Activated CD4-positive, CD25-positive, alpha-beta regulatory T cell treated with anti-CD3 and anti-CD28 coated beads, Interleukin-2, amount 50 U/mL, for 24 hours (primary cell): ENCODE data around the gene KCNK3.
"Not testable (repeated sequence)": the region's sequence is repeated elsewhere in the genome, so short reads cannot be mapped to it uniquely, and the experiment has no call there.

Source experiments
- ATAC-seq, 2 donors: fragments of 150-1000 bp; cut with Tn5 transposase; one replicate each; pipeline ENCODE4 v1.10.0; 2021; ENCODE audit warnings: mild to moderate bottlenecking in 1 of 2, moderate library complexity in 1 of 2

KCNK3 gene

DNA sequence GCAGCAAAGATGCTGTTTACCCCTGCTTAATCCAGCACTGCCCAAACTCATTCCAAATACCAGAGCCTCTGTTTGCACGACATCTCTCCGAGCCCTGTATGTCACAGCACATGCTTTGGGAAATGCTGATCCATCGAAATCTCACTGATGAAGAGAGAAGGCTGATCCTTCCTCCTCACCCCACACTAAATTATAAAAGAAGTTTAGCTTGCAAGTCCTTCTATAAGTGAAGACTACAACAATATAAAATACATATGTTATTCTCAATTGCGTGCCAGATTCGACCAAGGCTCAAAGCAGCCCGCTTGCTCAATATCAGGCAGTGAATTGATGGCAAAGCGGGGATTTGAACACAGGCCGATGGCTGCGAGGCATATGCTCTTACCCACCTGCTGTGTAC, 40.9 kb downstream of the KCNK3 start:
- no peak for ATAC-seq

DNA sequence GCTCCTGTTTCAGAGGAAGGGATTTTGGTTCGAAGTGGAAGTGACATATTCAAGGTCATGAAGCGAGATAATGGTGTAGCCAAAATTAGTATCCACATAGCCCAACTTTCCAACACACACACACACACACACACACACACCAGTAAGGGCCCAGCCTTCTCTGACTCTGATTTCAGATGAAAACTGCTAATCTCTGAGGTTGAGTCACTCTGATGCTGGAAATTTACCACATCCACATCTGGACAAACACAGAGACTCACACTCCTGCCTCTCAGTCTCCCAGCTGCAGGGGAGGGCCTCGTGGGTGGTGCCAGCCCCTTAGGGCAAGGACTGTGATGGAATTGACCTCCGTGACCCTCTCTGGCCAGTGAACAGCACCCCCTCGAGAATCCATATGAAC, 42.6 kb downstream of the KCNK3 start:
- no peak for ATAC-seq

DNA sequence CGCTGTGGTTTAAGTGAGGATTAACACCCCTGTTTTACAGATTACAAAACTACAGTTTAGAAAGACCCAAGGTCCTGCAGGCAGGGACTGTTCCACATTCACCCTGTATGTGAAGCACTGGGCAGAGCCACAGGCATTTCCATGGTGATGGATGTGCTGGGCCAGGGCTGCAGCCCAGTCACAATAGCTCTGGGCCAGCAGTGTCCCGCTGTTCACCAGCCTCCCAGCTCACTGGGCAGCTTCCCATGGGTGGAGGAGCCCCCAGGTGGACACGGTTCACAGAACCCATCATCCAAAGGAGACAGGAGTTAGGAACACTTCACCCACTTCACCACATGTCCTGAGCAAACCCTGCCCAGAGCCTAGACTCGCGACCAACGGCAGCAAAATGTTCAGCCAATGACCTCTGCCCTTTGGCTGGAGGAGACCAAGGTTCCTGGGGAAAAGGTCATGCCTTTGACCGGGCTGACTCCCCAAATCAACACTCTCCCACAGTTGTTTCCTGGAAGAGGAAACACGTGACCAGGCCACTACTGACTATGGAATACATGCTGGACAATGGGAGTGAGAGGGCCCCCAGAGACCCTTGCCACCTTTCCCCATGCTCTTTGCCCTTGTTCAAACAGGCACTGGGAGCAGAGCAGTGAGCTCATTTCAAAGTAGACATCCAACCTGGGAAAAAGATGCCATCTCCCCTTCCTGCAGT, 43.5 kb downstream of the KCNK3 start:
- no peak for ATAC-seq

DNA sequence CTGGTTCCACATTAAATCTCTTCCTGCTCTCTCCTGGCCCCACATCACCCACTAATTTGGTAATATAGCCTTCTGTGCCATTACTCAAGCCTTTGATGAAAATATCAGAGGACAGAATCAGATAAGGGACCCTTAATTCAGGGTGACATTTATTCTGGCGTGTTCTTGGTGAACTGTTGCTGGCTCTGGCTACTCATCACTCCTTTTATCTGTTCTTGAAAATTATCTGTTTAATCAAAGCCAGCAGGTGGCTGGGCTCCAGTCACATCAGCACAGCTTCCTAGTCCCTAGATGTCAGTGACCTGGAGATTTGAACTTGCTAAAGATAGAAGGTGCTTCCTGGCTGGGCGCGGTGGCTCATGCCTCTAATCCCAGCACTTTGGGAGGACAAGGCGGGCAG, 44.7 kb downstream of the KCNK3 start:
- ATAC-seq = no peak

DNA sequence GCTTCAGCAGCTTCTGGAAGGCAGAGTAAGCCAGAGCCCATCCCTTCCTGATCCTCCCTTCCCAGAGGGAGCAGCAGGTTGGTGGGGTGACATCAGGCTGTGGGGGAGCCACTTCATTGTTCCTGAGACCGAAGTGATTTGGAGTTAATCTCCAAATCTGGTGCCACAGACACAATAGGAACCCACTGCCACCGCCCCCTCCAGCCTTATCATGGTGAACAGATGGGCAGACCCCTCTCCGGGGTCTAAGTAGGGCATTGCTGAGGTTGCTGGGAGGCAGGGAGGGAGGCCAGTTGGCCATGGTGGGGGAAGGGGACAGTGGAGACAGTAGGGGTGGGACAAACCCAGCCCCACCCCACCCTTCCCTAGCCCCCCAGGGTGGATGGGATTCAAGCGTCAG, 46.0 kb downstream of the KCNK3 start:
- no peak for ATAC-seq

DNA sequence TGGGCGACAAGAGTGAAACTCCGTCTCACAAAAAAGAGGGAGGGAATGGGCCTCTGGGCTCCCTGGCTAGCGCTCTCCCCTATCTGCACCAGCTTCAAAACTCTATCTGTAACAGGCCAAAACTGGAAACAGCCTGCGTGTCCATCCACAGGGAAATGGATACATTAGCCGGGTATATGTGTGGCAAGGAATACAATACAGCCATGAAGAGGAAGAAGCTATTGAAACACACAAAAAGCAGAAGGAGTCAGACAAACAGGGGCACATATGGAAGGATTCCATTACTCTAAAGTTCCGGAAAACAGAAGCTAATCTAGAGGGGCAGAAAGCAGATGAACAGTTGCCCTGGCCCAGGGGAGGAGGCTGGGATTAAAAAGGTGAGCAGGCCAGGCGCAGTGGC, 47.0 kb downstream of the KCNK3 start:
- no peak for ATAC-seq

DNA sequence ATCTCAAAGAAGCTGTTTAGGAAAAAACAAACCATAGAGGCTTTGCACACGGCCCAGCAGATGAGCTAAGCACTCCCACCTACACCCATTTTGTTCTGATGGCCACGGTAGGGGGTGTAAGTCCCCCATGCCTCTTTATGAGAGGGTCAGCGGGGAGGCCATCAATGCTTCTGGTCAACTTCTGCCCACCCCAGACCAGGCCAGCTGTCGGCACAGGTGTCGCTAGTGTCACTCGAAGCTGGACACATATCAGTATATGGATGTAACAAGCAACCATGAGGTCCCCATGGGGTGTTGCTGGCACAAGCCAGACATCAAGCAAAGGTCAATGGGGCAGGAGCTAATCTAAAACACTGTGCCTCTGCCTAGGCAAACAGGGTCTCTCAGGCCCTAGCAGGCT, 47.8 kb downstream of the KCNK3 start:
- ATAC-seq = no peak

DNA sequence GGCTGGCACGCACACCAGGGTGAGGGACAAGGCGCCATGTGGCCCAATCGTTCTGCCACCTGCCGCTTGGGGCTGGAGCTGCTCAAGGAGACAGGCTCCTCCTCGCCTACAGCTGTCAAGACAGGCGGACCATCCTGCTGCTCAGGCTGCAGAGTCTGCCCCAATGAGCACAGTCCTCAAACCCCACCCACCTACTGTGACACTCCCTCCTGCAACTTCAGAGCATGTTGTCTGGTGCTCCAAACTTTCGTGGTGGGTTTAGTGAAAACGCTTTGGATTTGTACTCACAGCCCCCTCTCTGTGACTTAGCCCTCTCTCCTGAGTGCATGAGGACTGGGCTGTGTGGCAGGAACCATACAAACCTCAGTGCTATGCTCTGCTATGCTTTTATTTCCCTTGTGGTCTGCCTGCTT, 48.4 kb downstream of the KCNK3 start:
- peak; percentile 46 to 53 for ATAC-seq

DNA sequence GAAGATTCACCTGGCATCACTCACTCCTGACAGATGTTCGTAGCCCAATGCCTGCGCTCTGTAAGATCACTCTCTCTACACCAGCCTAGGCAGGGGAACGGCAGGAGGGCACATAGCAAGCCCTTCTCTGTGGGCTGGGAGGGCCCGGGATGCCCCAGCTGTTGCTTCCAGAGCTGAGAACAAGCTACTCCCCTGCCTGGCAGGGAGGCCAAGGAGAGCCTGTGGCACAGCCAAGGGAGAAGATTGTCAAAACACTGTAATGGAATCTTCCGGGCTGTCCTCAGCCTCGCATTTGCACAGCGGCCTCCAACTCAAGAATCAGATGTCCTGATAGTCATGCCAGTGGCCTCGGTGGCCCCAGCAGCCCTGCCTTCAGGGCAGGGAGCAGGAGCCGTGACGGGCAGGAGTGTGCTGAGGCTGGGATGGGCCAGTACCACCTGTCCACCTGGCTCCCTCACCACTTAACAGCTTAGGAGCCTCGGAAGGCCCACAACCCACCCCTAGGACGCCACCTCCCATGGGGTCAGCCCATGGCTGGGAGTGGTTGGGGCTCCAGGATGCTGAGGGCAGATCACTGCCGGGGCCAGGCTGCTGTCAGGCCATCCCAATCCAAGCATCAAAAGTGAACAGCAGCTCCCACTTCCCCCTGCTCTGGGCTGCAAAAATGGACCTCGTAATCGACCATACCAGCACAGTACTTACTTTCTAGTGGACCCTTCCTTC, 49.7 kb downstream of the KCNK3 start:
- ATAC-seq = no peak

DNA sequence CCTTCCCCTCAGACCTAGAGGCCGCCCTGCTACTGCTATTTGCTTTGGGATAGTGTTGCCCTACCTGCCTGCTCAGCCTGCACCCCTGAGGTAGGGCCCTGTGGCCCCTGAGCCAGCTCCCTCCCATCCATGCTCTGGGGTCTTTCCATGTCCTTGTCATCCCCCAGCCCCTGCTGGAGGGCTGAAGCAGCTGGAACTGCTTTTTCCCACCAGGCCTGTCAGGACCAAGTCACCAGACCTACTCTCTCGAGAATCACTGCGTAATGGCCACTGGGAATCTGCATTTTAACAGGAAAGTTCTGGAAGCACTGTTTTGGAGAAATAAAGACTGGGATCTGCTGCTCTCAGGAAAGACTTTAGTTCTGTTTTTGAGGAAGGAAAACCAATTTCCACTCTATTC, 51.3 kb downstream of the KCNK3 start:
- ATAC-seq = no peak

DNA sequence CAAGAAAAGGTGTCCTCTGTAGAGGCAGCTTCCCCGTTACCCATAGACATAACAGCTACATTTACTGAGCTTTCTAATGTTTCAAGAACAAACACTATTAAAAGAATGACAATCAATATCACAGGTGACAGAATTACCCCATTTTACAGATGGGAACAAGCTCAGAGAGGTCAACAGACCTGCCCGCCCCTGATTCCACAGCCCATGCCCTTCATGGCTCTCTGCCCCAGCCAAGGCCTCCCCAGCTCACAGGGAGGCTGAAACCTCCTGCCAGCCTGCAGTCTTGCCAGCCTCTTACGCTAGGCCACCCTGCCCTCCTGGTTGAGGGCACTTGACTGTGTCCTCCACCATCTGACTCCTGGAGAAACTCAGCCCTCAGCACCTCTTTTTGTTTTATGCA, 52.4 kb downstream of the KCNK3 start:
- no peak for ATAC-seq

DNA sequence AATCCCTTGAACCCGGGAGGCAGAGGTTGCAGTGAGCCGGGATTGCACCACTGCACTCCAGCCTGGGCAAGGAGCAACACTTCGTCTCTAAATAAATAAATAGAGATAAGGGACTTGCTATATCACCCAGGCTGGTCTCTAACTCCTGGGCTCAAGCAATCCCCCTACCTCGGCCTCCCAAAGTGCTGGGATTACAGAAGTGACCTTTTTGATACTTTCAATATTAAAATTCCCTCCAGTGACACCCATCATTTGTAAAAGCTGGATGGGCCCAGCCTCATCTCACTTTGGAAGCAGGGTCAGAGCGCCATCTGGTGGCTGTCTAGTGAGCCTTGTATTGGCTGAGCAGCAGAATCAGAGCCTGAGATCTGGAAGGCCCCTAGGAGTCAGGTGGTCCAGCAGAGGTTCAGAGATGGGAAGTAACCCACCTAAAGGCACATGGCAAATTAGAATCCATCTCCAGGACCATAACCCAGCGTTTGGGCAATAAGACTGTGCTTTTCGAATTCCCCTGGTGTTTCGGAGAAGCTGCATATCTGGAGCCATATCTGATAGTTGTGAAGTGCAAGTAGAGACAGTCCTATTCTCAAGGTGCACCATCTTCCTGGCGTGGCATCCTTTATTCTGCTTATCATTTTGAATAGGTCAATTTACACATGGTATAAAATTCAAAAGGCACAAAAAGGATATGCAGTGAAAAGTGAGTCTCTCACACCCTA, 53.2 kb downstream of the KCNK3 start:
- peak; percentile 70 to 73 for ATAC-seq

DNA sequence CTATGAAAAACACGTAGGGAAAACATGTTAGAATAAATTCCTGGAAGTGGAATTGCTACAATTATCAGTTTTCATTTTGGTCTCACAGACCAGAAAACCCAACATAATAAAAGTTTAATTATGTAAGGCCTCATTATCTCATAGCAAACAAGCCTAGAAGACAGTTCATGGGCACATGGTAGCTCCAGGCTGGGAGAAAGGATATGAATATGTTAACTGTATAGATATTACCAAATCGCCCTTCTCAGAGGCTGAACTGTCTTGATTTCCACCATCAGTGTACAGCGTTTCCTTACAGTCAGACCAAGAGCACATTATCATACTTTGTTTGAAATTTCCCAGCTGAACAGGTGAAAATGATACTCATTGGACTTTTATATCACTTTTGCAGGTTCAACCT, 54.4 kb downstream of the KCNK3 start:
- no peak for ATAC-seq

DNA sequence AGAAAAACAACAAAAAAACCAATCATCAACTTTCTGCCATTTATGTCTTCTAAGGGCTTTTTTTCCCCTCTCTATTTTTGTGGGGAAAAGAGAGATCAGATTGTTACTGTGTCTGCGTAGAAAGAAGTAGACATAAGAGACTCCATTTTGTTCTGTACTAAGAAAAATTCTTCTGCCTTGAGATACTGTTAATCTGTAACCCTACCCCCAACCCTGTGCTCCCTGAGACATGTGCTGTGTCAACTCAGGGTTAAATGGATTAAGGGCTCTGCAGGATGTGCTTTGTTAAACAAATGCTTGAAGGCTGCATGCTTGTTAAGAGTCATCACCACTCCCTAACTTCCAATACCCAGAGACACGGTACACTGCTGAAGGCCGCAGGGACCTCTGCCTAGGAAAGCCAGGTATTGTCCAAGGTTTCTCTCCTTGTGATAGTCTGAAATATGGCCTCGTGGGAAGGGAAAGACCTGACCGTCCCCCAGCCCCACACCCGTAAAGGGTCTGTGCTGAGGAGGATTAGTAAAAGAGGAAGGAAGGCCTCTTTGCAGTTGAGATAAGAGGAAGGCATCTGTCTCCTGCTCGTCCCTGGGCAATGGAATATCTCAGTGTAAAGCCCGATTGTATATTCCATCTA, 57.4 kb downstream of the KCNK3 start:
- ATAC-seq = not testable (repeated sequence)

DNA sequence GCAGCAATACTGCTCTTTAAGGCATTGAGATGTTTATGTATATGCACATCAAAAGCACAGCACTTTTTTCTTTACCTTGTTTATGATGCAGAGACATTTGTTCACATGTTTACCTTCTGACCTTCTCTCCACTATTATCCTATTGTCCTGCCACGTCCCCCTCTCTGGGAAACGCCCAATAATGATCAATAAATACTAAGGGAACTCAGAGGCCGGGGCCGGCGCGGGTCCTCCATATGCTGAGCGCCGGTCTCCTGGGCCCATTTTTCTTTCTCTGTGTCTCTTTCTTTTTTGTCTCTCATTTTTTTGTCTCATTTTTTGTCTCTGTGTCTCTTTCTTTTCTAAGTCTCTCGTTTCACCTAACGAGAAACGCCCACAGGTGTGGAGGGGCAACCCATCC, 57.9 kb downstream of the KCNK3 start:
- not testable (repeated sequence) for ATAC-seq

DNA sequence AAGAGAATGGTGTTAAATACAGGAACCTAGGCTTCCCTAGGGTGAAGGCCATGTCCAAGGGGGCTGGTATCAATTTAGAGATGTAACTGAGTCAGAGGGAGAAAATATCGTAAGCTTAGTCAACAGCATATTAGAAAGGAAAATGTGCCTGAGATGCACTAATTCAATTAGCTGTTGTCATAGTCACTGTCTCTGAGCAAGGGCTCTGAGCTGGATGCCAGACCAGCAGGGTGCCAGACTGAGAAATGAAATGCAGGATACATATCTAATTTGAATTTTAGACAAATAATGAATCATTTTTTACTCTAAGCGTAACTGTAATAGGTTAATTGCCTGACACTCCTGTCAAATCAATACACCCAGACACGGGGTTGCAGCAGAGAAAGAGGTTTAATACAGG, 60.1 kb downstream of the KCNK3 start:
- no peak for ATAC-seq

DNA sequence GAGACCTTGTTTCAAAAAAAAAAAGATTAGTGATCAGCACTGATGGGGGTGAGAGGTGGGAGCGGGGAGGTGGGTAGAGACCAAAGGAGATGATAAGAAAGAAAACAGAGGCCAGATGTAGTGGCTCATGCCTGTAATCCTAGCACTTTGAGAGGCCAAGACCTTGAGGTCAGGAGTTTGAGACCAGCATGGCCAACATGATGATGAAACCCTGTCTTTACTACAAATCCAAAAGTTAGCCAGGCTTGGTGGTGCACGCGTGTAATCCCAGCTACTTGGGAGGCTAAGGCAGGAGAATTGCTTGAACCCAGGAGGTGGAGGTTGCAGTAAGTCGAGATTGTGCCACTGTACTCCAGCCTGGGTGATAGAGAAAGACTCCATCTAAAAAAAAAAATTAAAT, 62.0 kb downstream of the KCNK3 start:
- ATAC-seq = no peak

DNA sequence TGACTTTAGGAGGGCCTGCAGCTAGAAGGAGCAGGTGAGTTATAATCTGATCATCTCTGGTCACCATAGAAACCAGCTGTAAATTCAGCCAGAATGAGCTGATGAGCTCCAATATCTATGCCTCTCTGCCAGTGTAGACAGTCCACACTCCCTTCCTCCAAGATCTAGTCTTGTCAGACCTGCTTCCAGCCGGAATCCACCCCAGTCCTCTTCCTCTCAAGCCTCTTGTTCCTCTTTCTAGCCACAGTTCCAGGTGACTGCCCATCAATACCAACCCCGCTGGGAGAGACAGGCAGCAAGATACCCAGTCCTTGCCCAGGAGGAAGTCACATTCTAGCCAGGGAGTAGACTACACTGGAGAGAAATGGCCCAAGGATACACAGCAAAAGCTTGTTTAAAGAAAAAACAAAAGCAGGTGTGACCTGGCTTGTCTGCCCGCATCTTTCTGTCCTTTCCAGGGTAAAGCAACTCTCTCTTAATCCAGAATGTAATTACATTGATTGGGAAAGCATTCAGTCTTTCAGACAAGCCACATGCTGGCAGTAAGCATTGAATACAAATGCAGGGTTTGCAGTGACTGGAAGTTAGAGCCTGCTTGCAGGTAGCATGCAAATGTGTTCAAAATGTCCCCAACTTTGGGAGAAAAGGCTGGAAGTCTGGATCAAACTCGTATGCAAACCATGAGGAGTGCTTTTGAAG, 62.6 kb downstream of the KCNK3 start:
- ATAC-seq = no peak

DNA sequence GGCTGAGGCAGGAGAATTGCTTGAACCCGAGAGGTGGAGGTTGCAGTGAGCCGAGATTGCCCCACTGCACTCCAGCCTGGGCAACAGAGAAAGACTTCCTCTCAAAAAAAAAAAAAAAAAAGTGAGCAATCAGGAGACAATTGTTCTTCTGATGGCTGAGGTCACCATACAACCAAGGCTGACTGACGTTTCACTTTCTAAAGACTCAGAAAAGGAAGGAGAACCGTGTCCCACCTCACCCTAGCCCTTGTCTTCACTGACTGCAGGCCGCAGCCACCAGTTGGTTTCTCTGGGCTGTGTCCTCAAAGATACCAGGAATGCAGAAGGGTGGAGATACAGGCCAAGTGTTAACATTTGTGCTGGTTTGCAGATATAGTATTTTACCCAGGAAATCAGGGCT, 63.8 kb downstream of the KCNK3 start:
- ATAC-seq = no peak

DNA sequence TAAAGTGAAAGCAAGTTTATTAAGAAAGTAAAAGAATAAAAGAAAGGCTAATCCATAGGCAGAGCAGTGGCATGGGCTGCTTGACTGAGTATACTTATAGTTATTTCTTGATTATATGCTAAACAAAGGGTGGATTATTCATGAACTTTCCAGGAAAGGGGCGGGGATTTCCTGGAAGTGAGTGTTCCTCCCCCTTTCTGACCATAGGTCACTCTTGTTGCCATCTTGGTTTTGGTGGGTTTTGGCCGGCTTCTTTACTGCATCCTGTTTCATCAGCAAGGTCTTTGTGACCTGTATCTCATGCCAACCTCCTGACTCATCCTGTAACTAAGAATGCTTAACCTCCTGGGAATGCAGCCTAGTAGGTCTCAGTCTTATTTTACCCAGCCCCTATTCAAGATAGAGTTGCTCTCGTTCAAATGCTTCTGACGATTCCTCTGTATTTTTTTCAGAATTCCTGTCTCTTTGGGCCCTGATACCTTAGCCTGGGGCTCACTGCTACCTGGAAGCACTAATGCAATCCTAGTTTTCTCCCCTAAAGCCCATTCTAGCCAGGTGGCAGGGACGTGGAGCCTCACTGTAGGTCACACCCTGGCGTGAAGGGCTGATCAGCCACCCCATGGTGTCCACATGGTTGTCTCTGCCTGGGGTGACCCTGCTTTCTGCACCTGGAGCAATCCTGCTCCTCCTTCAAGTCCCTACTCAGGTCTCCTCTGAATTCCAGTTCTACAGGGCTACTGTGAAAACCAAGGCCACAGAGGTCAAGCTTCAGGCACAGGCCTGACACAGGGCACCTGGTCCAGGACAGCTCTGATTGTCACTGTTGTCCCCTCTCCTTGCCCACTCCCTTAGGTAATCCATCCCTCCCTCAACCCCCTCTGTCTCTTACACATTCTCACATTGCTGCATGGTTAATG, 65.6 kb downstream of the KCNK3 start:
- ATAC-seq = peak in 1 of 2 donors; percentile 13

DNA sequence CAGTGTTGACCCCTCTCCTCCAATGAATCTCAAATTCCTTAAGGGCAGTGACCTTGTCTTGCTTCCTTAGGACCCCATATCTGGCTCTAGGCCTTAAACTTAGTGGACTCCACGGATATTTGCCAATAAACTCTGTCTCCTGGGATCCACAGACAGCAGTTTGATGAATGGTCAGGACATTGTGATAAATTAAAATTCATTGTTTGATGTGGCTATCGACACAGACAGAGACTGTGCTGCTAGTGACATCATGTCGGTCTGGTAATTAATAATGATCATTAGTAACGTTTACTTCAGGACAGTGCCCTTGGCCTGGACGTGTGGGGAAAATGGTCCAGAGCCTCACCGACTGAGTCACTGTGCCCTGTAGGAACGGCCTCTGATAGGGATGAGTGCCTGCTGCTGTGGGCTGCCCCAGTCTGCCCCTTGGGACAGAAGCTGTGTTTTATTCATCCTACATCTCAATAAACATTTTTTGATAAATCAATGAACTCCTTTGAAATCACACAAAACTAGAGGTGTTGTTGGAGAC, 66.3 kb downstream of the KCNK3 start:
- no peak for ATAC-seq
